ENCODE data around the gene LEAP2. TPM values are rescaled to one million over a fixed set of nuclear protein-coding genes. Genes with fewer than 3 reads are reported as not detected.

LEAP2 gene
- total RNA-seq, 1 experiment from 2014 or later: 0.37 TPM

GRCh38 chr5:132907161-132907560 is 33.7 kb downstream of the LEAP2 start:
- Histone ChIP-seq H3K36me3 (peaks cover 66% of the 10 kb centered on the region), H3K4me1 (replicated peaks) (no peaks in the 10 kb centered on the region)
- DNase-seq (ENCODE audit: low read depth in 1 of 2, low spot score in 2 of 2): no peak

DNA sequence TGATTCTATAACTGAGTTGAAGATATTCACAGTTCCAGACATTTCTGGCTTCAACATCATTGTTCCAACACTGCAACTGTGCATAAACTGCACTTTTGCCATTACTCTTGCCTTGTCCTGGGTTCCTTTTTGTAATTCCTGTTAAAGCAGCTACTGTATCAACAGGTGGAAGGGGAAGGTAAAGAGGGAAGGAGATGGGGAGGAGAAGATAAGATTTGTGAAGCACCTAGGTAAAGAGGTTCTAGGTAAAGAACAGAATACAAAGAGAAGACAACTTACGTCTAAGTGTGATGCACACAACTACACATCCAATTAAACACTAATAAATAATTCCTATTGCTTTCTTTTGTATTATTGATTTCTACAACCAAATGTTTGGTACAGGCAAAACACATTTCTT is 36.2 kb downstream of the LEAP2 start:
- H3K27ac ChIP-seq: no peak overlapping the region
- no peaks in the 10 kb centered on the region for H3K4me1 ChIP-seq (replicated peaks)
- H3K27me3 ChIP-seq (replicated peaks): no peaks in the 10 kb centered on the region
- H3K36me3 ChIP-seq: peaks cover 63% of the 10 kb centered on the region
- no peak overlapping the region for H3K4me3 ChIP-seq
- no peaks in the 10 kb centered on the region for H3K9me3 ChIP-seq (replicated peaks)
- no peak for DNase-seq (ENCODE audit: low read depth in 1 of 2, low spot score in 2 of 2)

More at GRCh38 chr5:132907161-132907560, 33.7 kb downstream of the LEAP2 start:
- Histone ChIP-seq H3K4me3 (no peak overlapping the region), H3K27me3 (replicated peaks) (no peaks in the 10 kb centered on the region), H3K9me3 (replicated peaks) (no peaks in the 10 kb centered on the region), H3K27ac (no peak overlapping the region)

GRCh38 chr5:132915681-132916080 is 42.2 kb downstream of the LEAP2 start:
- H3K36me3 ChIP-seq: peaks cover 75% of the 10 kb centered on the region
- no peak for DNase-seq (ENCODE audit: low read depth in 1 of 2, low spot score in 2 of 2)
- no peaks in the 10 kb centered on the region for H3K9me3 ChIP-seq (replicated peaks)
- no peak overlapping the region for H3K27ac ChIP-seq
- no peaks in the 10 kb centered on the region for H3K27me3 ChIP-seq (replicated peaks)
- no peak overlapping the region for H3K4me3 ChIP-seq
- H3K4me1 ChIP-seq (replicated peaks): no peaks in the 10 kb centered on the region; the same call in 1 of the 2 replicates

DNA sequence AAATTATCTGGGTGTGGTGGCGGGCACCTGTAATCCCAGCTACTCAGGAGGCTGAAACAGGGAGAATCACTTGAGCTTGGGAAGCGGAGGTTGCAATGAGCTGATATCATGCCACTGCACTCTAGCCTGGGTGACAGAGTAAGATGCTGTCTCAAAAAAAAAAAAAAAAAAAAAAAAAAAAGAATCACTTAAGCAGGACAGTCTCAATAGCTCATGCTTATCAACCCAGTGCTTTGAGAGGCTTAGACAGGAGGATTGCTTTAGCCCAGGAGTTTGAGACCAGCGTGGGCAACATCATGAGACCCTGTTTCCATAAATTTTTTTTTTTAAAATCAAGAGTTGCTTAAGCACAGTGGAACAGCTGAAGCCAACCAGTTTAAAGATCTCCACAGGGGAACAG is 42.6 kb downstream of the LEAP2 start:
- no peaks in the 10 kb centered on the region; the same call in 1 of the 2 replicates for H3K4me1 ChIP-seq (replicated peaks)
- no peak overlapping the region for H3K4me3 ChIP-seq
- peaks cover 74% of the 10 kb centered on the region for H3K36me3 ChIP-seq
- no peak for DNase-seq (ENCODE audit: low read depth in 1 of 2, low spot score in 2 of 2)
- no peaks in the 10 kb centered on the region for H3K9me3 ChIP-seq (replicated peaks)
- H3K27me3 ChIP-seq (replicated peaks): no peaks in the 10 kb centered on the region
- no peak overlapping the region for H3K27ac ChIP-seq

Other genes with a start within 250 kb of the LEAP2 start
- gene IL13, start 215.5 kb upstream of the LEAP2 start, total RNA-seq (2014; rRNA removed; shearing (Covaris generic)): not detected in 2 replicates
- gene IL4, start 199.7 kb upstream of the LEAP2 start, total RNA-seq (2014; rRNA removed; shearing (Covaris generic)): not detected in 2 replicates
- 11.4 and 12.1 TPM in 2 replicates for gene KIF3A, start 136.1 kb upstream of the LEAP2 start, total RNA-seq (2014; rRNA removed; shearing (Covaris generic))
- not detected in 2 replicates for gene CCNI2, start 126.2 kb upstream of the LEAP2 start, total RNA-seq (2014; rRNA removed; shearing (Covaris generic))
- gene SEPTIN8, start 96.4 kb upstream of the LEAP2 start, total RNA-seq (2014; rRNA removed; shearing (Covaris generic)): 77.3 and 97.4 TPM in 2 replicates
- not detected in 2 replicates for gene SOWAHA, start 60.4 kb upstream of the LEAP2 start, total RNA-seq (2014; rRNA removed; shearing (Covaris generic))
- gene SHROOM1, start 43.0 kb upstream of the LEAP2 start, total RNA-seq (2014; rRNA removed; shearing (Covaris generic)): 24.1 and 31.2 TPM in 2 replicates
- gene GDF9, start 7.2 kb upstream of the LEAP2 start, total RNA-seq (2014; rRNA removed; shearing (Covaris generic)): 0.09 and 0.21 TPM in 2 replicates
- 330 and 440 TPM in 2 replicates for gene UQCRQ, start 7.0 kb upstream of the LEAP2 start, total RNA-seq (2014; rRNA removed; shearing (Covaris generic))
- 31.6 and 55.6 TPM in 2 replicates for gene AFF4, start 90.0 kb downstream of the LEAP2 start, total RNA-seq (2014; rRNA removed; shearing (Covaris generic))
- 53.7 and 66.4 TPM in 2 replicates for gene ZCCHC10, start 152.9 kb downstream of the LEAP2 start, total RNA-seq (2014; rRNA removed; shearing (Covaris generic))
- 218 and 238 TPM in 2 replicates for gene HSPA4, start 178.3 kb downstream of the LEAP2 start, total RNA-seq (2014; rRNA removed; shearing (Covaris generic))